ENCODE results near the gene IGSF9. TPM values are rescaled to one million over a fixed set of nuclear protein-coding genes. Genes with fewer than 3 reads are reported as not detected.

Gene IGSF9, protein sequence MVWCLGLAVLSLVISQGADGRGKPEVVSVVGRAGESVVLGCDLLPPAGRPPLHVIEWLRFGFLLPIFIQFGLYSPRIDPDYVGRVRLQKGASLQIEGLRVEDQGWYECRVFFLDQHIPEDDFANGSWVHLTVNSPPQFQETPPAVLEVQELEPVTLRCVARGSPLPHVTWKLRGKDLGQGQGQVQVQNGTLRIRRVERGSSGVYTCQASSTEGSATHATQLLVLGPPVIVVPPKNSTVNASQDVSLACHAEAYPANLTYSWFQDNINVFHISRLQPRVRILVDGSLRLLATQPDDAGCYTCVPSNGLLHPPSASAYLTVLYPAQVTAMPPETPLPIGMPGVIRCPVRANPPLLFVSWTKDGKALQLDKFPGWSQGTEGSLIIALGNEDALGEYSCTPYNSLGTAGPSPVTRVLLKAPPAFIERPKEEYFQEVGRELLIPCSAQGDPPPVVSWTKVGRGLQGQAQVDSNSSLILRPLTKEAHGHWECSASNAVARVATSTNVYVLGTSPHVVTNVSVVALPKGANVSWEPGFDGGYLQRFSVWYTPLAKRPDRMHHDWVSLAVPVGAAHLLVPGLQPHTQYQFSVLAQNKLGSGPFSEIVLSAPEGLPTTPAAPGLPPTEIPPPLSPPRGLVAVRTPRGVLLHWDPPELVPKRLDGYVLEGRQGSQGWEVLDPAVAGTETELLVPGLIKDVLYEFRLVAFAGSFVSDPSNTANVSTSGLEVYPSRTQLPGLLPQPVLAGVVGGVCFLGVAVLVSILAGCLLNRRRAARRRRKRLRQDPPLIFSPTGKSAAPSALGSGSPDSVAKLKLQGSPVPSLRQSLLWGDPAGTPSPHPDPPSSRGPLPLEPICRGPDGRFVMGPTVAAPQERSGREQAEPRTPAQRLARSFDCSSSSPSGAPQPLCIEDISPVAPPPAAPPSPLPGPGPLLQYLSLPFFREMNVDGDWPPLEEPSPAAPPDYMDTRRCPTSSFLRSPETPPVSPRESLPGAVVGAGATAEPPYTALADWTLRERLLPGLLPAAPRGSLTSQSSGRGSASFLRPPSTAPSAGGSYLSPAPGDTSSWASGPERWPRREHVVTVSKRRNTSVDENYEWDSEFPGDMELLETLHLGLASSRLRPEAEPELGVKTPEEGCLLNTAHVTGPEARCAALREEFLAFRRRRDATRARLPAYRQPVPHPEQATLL
- under 0.01 and 0.17 TPM in 2 replicates for total RNA-seq

DNA sequence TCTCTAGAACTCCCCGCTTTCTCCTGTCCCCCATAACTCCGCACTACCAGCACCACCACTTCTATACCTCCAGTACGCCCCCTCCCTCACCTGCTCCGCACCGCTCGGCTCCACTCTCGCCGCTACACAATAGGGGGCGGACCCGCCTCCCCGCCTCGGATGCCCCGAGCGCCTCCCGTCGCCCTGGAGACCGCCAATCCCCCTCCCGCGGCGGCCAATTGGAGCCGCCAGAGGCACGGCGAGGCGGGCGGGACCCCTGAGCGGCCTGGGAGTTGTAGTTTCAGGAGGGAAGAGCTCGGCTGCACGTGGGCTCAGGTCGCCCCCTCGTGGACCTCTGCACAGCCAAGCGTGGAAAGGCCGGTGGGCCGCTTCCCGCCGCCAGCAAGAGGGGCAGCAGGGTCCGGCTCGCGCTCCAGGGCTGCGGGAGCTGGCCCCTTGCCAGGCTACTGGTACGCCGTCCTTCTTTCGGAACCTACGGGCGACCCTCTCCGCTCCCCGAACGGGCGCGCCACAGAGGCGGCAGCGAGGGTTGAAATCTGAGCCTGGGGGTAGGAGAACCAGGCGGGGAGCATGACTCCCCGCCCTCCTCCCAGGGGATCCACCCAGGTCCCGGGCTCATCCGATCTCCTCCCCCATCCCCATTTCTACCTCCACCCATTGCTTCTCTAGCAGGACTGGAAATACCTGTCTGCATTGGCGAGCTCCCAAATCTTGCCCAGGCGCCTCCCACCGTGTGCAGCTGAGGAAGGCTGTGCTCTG is at the start of gene IGSF9:
Gene IGSF9, minus strand, starts transcription at position 131 of the 759 bp plus-strand sequence. CDS start 2,159 bp downstream, outside the sequence.

DNA sequence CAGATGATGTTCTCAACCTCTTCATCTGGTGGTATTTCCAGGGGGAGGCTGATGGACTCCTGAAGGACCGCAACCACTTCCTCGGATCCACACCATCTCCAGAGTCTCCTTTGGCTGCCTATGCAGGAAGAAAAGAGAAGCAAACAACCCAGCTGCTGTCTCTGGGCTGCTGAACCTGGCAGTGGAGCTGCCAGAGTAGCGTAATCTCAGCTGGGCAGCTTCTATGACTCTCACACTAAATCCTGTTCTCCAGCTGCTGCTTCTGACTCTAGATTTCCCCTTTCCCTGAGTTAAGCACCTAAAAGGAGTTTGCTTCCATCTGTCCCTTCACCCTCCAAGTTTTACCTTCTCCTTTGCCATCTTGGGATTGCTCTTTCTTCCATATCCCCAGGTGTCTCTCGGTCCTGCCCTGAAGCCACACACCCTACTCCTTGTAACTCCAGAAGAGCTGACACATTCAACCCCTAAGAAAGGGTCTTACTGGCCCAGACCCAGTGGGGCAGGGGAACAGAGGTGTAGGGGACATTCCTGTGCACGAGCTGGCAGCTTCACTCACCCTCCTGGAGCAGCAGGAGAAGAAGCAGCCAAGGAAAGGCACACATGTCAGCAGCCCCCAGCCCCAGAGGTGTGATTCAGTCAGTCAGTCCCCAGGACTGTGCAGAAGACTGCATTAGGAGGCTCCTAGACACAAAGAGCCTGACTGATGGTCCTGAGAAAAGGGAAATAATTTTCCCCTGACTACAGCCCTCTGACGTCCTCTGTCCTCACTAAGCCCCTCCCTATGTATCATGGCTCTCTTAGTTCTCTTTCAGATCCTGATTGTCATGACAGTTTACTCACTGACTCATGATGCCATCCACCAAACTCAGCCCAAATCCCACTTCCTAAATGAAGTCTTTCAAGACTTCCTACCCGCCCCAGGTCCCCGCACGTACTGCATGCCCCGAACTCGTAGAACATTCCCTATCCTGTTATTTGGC is 8.4 kb upstream of the IGSF9 start, which contains the start of gene SLAMF9:
Gene SLAMF9, minus strand, starts transcription at position 702 of the 980 bp plus-strand sequence. Its CDS starts 100 bp downstream, at position 602.

DNA sequence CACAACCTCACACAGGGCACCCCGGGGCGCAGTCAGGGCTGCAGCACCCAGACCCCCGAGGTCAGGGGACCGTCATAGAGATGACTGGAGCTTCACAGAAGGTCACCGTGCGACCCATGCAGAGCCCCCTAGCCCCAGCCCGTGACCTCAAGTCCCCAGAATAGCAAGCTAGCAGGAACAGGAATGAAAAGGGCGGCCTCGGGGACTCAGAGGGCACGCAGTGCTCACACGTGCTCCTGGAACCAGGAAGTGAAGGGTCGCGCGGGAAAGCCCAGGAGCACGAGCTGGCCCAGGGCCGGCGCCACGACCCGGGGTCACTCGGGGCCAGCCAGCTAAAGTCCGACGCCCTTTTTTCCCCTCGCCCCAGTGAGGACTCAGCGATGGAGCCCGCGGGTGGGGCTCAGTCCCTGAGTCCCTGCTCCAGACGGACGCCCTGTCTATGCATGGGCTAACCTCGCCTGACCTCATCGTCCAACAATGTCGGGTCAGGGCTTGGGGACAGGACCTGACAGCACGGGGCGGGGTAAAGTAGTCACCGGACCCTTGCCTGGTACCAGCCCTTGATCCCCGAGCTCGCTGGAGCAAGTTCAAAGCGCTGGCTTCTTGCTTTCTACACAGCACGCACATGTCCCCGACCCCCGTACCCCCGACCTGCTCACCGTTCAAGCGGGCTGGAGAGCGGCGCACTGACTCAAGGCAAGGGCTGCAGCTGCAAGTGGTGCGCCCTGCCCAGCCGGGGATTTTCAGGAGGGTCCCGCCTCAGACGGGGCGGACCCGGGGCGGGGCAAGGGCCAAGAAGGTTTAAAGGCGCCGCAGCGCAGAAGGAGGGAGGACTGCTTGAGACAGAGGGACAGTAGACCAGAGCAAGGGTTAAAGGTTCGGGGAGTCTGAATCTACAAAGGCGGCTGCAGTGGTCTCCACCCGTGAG is 20.4 kb downstream of the IGSF9 start, which contains the start of gene TAGLN2:
Gene TAGLN2, minus strand, starts transcription at position 717 of the 928 bp plus-strand sequence. CDS start 4,998 bp downstream, outside the sequence.

DNA sequence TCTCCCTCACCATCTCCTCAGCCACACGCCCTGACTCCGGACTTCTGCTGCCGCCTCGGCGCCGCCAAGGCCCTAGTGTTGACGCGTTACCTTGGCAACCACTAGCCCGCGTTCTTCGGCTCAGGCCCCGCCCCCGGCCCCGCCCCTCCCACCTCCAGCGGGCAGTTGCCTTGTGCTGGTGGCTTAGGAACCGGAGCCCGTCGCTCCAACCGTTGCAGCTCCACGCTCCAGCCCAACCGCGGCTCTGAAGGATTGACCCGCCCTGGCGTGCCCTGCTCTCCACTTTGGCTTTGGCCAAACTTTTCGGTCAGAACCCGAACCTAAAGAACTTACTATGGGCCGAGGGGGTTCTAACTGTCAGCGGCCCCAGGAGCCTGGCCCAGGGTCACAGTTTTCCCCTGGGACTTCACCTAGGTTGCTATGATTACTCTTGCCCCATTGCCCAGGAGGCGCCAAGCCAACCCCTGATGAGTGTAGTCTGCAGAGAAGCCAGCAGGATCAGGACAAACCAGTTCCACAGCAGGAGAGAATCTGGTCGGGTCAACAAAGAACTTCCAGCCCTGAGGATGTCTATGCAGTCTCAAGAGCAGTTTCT is 45.2 kb downstream of the IGSF9 start, which contains the start of gene CFAP45:
Gene CFAP45, minus strand, starts transcription at position 80 of the 595 bp plus-strand sequence. Its CDS starts 67 bp downstream, at position 13.

Other genes starting within 250 kb of the IGSF9 start
- gene CRP, start 231.0 kb downstream of the IGSF9 start, total RNA-seq = not detected in 2 replicates
- 25.3 and 36.5 TPM in 2 replicates for gene DUSP23, start 164.7 kb downstream of the IGSF9 start, total RNA-seq
- gene FCRL6, start 143.3 kb downstream of the IGSF9 start, total RNA-seq = not detected in 2 replicates
- gene SLAMF8, start 118.7 kb downstream of the IGSF9 start, total RNA-seq = not detected in 2 replicates
- not detected in 2 replicates for gene VSIG8, start 83.0 kb downstream of the IGSF9 start, total RNA-seq
- 0.30 and 0.84 TPM in 2 replicates for gene CFAP45, start 45.4 kb downstream of the IGSF9 start, total RNA-seq
- gene TAGLN2, start 20.1 kb downstream of the IGSF9 start, total RNA-seq = 552 and 717 TPM in 2 replicates
- not detected in 2 replicates for gene SLAMF9, start 8.6 kb upstream of the IGSF9 start, total RNA-seq
- gene PIGM, start 86.4 kb upstream of the IGSF9 start, total RNA-seq = 2.2 and 2.4 TPM in 2 replicates
- not detected in 2 replicates for gene KCNJ10, start 124.5 kb upstream of the IGSF9 start, total RNA-seq
- gene KCNJ9, start 135.9 kb upstream of the IGSF9 start, total RNA-seq = not detected in 2 replicates
- gene IGSF8, start 153.0 kb upstream of the IGSF9 start, total RNA-seq = 13.2 and 14.1 TPM in 2 replicates
- gene ATP1A2, start 170.1 kb upstream of the IGSF9 start, total RNA-seq = 0.50 and 1.5 TPM in 2 replicates
- not detected in 2 replicates for gene ATP1A4, start 206.0 kb upstream of the IGSF9 start, total RNA-seq
- gene CASQ1, start 245.0 kb upstream of the IGSF9 start, total RNA-seq = 0.15 TPM in 1 of 2 replicates, not detected in the other